Measurements from ENCODE around the gene AKAP8L.

GRCh38 chr19:15372470-15372869, 46.3 kb downstream of the AKAP8L start:
- no peak for TF ChIP-seq CTCF (IDR thresholded peaks at IDR 0.05)
- TF ChIP-seq POLR2A (IDR thresholded peaks at IDR 0.05), result no peak
